GM18508 (cell line): ENCODE measurements around the gene MARCHF9.
"Not testable (repeated sequence)": the region's sequence is repeated elsewhere in the genome, so short reads cannot be mapped to it uniquely, and the experiment has no call there.

ENCODE experiments used
- ATAC-seq: cut with Tn5 transposase; IDR thresholded peaks from one replicate; pipeline ENCODE4 v1.9.1; 2021; ENCODE audit warnings: moderate number of reproducible peaks; ENCODE audit not compliant: insufficient read depth, unreplicated experiment

MARCHF9 gene, protein sequence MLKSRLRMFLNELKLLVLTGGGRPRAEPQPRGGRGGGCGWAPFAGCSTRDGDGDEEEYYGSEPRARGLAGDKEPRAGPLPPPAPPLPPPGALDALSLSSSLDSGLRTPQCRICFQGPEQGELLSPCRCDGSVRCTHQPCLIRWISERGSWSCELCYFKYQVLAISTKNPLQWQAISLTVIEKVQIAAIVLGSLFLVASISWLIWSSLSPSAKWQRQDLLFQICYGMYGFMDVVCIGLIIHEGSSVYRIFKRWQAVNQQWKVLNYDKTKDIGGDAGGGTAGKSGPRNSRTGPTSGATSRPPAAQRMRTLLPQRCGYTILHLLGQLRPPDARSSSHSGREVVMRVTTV

GRCh38 chr12:57754411-57755193 lies at the start of gene MARCHF9:
MARCHF9 (plus strand) TSS chr12:57755103; CDS start chr12:57755529, 426 bp downstream.
- ATAC-seq: no peak

DNA sequence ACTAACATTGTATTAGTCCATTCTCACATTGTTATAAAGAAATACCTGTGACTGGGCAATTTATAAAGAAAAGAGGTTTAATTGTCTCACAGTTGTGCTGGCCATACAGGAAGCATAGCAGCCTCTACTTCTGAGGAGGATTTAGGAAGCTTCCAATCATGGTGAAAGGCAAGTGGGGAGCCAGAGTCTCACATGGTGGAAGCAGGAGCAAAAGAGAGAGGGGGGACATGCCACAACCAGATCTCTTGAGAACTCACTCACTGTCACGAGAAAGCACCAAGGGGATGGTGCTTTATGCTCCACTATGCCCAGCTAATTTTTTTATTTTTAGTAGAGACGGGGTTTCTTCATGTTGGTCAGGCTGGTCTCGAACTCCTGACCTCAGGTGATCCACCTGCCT lies 47.7 kb upstream of the MARCHF9 start:
- ATAC-seq: no peak

DNA sequence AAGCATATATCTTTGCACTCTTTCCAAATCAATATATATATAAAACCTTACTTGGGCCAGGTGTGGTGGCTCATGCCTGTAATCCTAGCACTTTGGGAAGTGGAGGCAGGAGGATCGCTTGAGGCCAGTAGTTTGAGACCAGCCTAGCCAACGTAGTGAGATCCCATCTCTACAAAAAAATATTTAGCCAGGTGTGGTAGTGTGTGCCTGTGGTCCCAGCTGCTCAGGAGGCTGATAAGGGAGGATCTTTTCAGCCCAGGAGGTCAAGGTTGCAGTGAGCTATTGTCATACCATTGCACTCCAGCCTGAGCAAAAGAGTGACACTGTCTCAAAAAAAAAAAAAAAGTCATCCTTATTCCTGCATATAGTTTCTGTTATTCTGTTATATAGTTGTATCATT lies 46.6 kb upstream of the MARCHF9 start:
- no peak for ATAC-seq

- no peak for ATAC-seq
These were observed 42.2 kb upstream of the MARCHF9 start for GRCh38 chr12:57712701-57713100.

DNA sequence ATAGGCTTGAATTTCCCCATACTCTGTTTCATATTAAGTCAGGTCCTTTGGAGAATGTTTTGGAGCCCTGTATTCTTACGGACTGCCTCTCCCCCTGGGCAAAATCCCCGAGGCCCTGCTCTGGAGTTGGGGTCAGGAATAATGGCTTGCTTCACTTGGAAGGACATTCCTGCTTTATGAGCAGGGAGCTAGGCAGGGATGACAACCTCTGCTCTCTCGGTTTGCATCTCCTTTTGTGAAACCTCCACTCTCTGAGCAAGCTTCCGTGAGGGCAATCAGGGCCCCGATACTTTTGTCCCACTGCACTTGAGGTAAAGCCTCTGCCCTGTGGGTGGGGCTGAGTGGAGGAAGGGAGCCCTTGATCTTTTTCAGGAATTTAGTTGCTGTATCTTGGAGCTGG lies 41.7 kb upstream of the MARCHF9 start:
- no peak for ATAC-seq

DNA sequence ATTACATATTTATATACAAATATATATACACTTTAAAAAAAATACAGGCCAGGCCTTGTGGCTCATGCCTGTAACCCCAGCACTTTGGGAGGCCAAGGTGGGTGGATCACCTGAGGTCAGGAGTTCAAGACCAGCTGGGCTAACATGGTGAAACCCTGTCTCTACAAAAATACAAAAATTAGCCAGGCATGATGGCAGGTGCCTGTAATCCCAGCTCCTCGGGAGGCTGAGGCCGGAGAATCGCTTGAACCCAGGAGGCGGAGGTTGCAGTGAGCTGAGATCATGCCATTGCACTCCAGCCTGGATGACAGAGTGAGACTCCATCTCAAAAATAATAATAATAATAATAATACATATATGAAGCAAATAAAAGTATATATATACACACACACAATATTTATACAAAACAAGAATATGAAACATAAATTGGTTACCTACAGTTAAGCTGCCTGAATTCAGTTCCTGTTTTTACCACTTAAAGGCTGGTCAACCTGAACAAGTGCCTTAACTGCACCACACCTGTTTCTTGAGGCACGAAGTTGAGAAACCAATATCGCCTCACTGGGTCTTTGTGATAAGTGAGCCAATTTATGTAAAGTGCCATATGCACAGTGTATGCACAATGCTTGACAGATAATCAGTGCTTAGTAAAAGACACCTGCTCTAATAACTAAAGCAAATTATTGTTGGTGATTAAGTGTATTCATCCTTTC lies 39.7 kb upstream of the MARCHF9 start:
- not testable (repeated sequence) for ATAC-seq

- no peak for ATAC-seq
These were observed 39.1 kb upstream of the MARCHF9 start for GRCh38 chr12:57715786-57716185.

DNA sequence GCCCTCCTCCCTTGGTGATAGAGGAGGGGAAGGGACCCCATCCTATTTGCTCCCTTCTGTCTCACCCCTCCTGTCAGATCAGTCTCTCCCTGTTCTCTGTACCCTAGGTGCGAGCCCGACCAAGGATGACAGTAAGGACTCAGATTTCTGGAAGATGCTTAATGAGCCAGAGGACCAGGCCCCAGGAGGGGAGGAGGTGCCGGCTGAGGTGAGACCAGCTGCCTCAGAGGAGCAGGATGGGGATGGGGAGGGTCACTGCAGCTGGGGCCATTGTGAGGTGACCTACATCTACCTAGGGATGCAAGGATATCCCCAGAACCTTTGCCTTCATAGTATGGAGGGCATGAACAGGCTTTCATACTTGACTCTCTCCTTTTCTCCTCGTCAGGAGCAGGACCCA lies 38.6 kb upstream of the MARCHF9 start:
- ATAC-seq: no peak

DNA sequence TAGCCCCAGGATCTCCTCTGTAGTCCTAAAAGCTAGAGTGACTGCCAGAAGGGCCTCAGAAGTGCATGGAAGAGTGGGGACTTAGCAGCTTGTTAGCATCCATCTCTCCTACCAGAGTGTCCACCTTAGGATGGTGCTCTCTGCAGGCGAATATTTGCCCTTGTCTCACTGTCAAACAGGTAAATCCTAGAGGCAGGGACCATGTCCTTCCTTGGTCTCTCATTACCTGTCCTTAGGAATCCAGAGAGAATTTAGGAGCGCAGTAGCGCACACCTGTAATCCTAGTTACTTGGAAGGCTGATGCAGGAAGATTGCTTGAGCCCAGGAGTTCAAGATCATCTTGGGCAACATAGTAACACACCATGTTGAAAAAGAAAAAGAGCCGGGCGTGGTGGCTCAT lies 37.8 kb upstream of the MARCHF9 start:
- ATAC-seq: no peak

DNA sequence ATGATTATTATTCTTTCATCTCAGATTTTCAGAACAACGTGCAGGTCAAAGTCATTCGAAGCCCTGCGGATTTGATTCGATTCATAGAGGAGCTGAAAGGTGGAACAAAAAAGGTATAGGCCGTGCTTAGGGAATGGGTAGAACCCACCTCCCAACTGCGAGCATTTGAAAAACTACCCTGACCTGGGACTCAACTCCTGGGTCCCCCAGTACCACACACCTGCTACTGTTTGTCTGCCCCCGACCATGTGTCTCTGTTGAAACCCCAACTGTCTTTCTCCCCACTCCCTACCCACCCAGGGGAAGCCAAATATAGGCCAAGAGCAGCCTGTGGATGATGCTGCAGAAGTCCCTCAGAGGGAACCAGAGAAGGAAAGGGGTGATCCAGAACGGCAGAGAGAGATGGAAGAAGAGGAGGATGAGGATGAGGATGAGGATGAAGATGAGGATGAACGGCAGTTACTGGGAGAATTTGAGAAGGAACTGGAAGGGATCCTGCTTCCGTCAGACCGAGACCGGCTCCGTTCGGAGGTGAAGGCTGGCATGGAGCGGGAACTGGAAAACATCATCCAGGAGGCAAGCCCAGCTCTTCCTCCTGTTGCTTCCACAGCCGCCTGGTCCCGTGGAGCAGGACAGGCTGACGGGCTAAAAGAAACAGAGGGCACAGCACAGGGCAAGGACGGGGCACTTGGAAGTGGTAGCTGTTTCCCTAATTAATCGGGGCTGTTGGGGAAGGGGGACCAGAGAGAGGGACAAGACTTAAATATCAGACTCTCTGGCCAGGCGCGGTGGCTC lies 36.9 kb upstream of the MARCHF9 start:
- no peak for ATAC-seq

- no peak for ATAC-seq
These were observed 36.0 kb upstream of the MARCHF9 start for GRCh38 chr12:57718641-57719528.

- ATAC-seq: no peak
These were observed 34.9 kb upstream of the MARCHF9 start for GRCh38 chr12:57719777-57720605.

GRCh38 chr12:57720606-57721595 lies 34.0 kb upstream of the MARCHF9 start:
- ATAC-seq: no peak

GRCh38 chr12:57721846-57722608 lies 32.9 kb upstream of the MARCHF9 start:
- ATAC-seq: not testable (repeated sequence)

DNA sequence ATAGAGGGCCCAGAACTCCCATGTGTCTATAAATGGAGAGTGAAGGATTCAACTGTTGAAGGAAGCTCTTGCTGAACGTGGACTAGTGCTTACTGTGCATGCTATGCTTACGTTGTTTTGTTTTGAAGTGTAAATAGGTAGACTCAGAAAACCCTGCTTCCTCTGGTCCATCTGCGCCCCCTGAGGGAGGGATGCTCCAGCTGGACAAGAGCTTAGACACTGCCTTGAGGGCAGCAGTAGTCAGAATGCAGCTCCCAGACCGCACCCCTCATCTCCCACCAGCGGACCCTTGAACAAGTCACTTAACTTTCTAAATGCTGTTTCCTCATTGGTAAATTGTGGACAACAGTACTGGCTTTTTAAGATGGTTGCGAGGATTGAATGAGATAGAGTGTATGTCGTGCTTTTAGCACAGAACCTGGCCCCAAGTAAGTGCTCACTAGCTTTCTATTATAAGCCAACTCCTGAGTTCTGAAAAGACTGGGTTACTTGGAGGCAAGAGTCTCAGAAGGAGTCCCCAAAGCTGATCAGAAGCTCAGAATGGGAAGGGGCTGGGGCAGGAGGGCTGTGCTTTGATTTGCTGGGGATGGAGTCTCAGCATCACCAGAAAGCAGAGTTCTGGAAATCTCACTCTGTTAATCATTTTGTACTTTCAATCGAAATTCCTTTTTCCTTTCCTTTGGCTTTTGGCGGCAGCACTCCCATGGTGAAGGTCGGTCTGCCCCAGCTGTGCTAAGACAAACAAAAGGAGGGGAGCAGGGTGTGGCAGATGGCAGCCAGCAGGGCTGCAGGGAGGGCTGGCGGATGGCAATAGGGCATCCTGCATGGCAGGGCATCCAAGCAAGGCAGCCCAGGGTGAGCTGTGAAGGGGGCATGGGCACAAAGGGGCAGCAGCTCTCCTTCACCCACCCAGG lies 31.9 kb upstream of the MARCHF9 start:
- no peak for ATAC-seq

DNA sequence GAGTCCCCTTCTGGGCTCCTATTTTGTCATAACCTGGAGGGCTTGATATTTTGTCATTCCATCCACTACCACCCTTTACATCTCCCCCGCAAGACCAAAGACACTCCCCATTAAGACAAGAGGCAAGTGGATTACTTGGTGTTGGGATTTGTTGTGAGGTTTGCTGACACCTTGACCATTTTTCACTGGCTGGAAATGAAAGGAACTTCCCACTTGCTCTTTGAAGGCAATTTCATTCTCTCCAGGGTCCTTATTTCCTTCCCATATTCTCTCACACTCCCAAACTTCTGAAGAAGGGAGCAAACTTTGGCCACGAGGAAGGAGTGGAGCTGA lies 31.3 kb upstream of the MARCHF9 start:
- no peak for ATAC-seq
